Measurements from ENCODE around the gene LTBP1.

DNA sequence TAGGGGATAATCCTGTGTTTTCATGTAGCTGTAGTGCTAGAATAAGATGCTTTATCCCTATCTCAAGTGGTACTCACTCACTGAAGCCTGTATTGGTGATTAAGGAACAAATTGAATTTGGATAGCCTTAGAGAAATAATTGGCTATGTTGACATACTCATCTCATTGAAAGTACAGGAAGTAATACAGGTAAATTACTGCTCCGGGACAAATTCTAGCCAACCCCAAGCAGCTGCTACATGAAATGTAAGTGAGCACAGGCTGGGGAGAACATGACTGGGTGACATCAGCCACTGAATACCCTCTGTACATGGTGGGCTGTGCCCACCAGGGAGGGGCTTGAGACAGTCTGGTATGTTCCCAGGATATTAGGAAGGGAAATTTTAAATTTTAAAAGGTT is 341.3 kb downstream of the LTBP1 start:
- TF ChIP-seq, protein P1, sequence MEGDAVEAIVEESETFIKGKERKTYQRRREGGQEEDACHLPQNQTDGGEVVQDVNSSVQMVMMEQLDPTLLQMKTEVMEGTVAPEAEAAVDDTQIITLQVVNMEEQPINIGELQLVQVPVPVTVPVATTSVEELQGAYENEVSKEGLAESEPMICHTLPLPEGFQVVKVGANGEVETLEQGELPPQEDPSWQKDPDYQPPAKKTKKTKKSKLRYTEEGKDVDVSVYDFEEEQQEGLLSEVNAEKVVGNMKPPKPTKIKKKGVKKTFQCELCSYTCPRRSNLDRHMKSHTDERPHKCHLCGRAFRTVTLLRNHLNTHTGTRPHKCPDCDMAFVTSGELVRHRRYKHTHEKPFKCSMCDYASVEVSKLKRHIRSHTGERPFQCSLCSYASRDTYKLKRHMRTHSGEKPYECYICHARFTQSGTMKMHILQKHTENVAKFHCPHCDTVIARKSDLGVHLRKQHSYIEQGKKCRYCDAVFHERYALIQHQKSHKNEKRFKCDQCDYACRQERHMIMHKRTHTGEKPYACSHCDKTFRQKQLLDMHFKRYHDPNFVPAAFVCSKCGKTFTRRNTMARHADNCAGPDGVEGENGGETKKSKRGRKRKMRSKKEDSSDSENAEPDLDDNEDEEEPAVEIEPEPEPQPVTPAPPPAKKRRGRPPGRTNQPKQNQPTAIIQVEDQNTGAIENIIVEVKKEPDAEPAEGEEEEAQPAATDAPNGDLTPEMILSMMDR (IDR thresholded peaks at IDR 0.05; ENCODE audit: poor library complexity), result no peak
- TF ChIP-seq EZH2 (IDR thresholded peaks at IDR 0.05; ENCODE audit: borderline replicate concordance), result no peak
- TF ChIP-seq EZH2phosphoT487 (IDR thresholded peaks at IDR 0.05; ENCODE audit: low read depth, severe bottlenecking, unreplicated experiment), result no peak

Data from hepatocyte (in vitro differentiated cells).